ENCODE data around the gene CD151. TPM values are rescaled to one million over a fixed set of nuclear protein-coding genes. Genes with fewer than 3 reads are reported as not detected.

Gene CD151
- polyA plus RNA-seq, 1 donor (not counting 4 experiments of a cell fraction or from before 2014, with no cell fraction given) = 434 TPM

DNA sequence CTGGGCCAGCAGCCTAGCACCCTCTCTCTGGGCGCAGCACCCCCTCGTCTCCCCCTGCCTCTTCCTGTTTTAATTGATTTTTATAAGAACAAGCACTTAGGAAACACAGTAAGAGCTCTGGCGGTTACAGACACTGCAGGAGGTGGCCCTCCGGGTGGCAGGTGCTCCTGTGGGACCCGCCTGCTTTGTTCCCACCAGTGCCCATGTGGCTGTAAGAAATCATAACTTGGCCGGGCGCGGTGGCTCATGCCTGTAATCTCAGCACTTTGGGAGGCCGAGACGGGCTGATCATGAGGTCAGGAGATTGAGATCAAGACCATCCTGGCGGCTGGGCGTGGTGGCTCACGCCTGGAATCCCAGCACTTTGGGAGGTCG, 28.3 kb downstream of the CD151 start:
- no peaks in the 10 kb centered on the region for H3K9me1 ChIP-seq (ENCODE audit: control insufficient read depth, extremely low read depth, insufficient read depth, low read length)
- no peak for FAIRE-seq
- dilution Hi-C loops (cut with MboI; ENCODE audit: extremely low pct_ligation_motif_present, low sequenced_read_pairs) = no loop called here
- TF ChIP-seq, protein P1, sequence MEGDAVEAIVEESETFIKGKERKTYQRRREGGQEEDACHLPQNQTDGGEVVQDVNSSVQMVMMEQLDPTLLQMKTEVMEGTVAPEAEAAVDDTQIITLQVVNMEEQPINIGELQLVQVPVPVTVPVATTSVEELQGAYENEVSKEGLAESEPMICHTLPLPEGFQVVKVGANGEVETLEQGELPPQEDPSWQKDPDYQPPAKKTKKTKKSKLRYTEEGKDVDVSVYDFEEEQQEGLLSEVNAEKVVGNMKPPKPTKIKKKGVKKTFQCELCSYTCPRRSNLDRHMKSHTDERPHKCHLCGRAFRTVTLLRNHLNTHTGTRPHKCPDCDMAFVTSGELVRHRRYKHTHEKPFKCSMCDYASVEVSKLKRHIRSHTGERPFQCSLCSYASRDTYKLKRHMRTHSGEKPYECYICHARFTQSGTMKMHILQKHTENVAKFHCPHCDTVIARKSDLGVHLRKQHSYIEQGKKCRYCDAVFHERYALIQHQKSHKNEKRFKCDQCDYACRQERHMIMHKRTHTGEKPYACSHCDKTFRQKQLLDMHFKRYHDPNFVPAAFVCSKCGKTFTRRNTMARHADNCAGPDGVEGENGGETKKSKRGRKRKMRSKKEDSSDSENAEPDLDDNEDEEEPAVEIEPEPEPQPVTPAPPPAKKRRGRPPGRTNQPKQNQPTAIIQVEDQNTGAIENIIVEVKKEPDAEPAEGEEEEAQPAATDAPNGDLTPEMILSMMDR (optimal IDR thresholded peaks at IDR 0.05 in 1 of 3, IDR thresholded peaks at IDR 0.05 in 1 of 3, conservative IDR thresholded peaks at IDR 0.05 in 1 of 3; ENCODE audit: extremely low read depth in 1 of 3, insufficient read depth in 2 of 3, low read length in 3 of 3) = no peak
- no peak for TF ChIP-seq EZH2 (IDR thresholded peaks at IDR 0.05; ENCODE audit: low read length)
- H3K4me2 ChIP-seq (ENCODE audit: control insufficient read depth, extremely low read depth, insufficient read depth, low read depth, low read length) = no peak overlapping the region
- no peak overlapping the region for H3K9ac ChIP-seq (ENCODE audit: control insufficient read depth, extremely low read depth, insufficient read depth, low read length)
- no peaks in the 10 kb centered on the region for H3K9me3 ChIP-seq (ENCODE audit: control insufficient read depth, low read depth, low read length)
- no peak overlapping the region for H3K27ac ChIP-seq (ENCODE audit: control insufficient read depth, insufficient read depth, low read length)
- H2AFZ ChIP-seq (ENCODE audit: control insufficient read depth, low read length) = no peak overlapping the region
- H3K27me3 ChIP-seq (ENCODE audit: control insufficient read depth, extremely low read depth, insufficient read depth, low read length) = no peaks in the 10 kb centered on the region
- DNase-seq (ENCODE audit: low read depth, low spot score) = no peak
- no peaks in the 10 kb centered on the region for H3K79me2 ChIP-seq (ENCODE audit: control insufficient read depth, insufficient read depth, low read length)
- peaks cover 4% of the 10 kb centered on the region for H3K4me1 ChIP-seq (ENCODE audit: control insufficient read depth, extremely low read depth, insufficient read depth, low read length)
- peaks cover 6 to 10% of the 10 kb centered on the region in 2 experiments for H3K36me3 ChIP-seq (ENCODE audit: control insufficient read depth in 2 of 2, extremely low read depth in 1 of 2, insufficient read depth in 2 of 2, low read length in 2 of 2)
- no peak overlapping the region for H3K4me3 ChIP-seq (ENCODE audit: control insufficient read depth in 2 of 3, extremely low read depth in 1 of 3, insufficient read depth in 2 of 3, low read depth in 1 of 3, low read length in 3 of 3)
- peaks cover 8% of the 10 kb centered on the region for H4K20me1 ChIP-seq (ENCODE audit: control insufficient read depth, extremely low read depth, insufficient read depth, low read length)

DNA sequence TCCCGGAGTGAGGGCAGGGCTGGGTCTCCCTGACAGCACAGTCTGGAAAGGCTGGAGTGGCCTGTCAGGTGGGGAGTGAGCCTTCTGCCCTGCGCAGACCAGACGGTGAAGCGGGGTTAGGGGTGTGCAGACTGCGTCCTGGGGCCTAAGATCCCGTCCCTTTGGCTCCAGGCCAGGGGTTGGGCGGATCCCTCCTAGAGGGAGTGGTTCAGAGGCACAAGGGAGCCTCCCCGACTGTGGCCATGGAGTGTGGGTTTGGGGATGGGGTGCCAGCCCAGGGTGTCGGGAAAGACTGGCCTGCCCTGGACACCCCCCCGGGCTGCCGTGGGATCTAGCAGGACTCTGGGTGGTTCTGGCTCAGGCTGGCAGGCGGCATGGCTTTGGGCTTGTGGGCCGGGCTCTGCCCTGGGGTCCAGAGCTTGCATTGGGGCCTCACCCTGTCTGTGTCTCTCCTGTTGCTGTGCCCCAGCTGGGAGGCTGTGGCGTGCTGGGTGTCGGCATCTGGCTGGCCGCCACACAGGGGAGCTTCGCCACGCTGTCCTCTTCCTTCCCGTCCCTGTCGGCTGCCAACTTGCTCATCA, 29.4 kb downstream of the CD151 start:
- H3K27me3 ChIP-seq (ENCODE audit: control insufficient read depth, extremely low read depth, insufficient read depth, low read length) = no peaks in the 10 kb centered on the region
- H3K9ac ChIP-seq (ENCODE audit: control insufficient read depth, extremely low read depth, insufficient read depth, low read length) = no peak overlapping the region
- no peak overlapping the region for H3K4me3 ChIP-seq (ENCODE audit: control insufficient read depth in 2 of 3, extremely low read depth in 1 of 3, insufficient read depth in 2 of 3, low read depth in 1 of 3, low read length in 3 of 3)
- peaks cover under 1 to 15% of the 10 kb centered on the region in 2 experiments for H3K36me3 ChIP-seq (ENCODE audit: control insufficient read depth in 2 of 2, extremely low read depth in 1 of 2, insufficient read depth in 2 of 2, low read length in 2 of 2)
- H3K4me1 ChIP-seq (ENCODE audit: control insufficient read depth, extremely low read depth, insufficient read depth, low read length) = peaks cover 4% of the 10 kb centered on the region
- no peaks in the 10 kb centered on the region for H3K9me1 ChIP-seq (ENCODE audit: control insufficient read depth, extremely low read depth, insufficient read depth, low read length)
- H3K4me2 ChIP-seq (ENCODE audit: control insufficient read depth, extremely low read depth, insufficient read depth, low read depth, low read length) = no peak overlapping the region
- H3K79me2 ChIP-seq (ENCODE audit: control insufficient read depth, insufficient read depth, low read length) = no peaks in the 10 kb centered on the region
- FAIRE-seq (no peak), DNase-seq (ENCODE audit: low read depth, low spot score) (no peak)
- dilution Hi-C loops (cut with MboI; ENCODE audit: extremely low pct_ligation_motif_present, low sequenced_read_pairs) = no loop called here
- no peak overlapping the region for H3K27ac ChIP-seq (ENCODE audit: control insufficient read depth, insufficient read depth, low read length)
- H3K9me3 ChIP-seq (ENCODE audit: control insufficient read depth, low read depth, low read length) = no peaks in the 10 kb centered on the region
- no peak overlapping the region for H2AFZ ChIP-seq (ENCODE audit: control insufficient read depth, low read length)
- TF ChIP-seq, protein P1 (optimal IDR thresholded peaks at IDR 0.05 in 1 of 3, IDR thresholded peaks at IDR 0.05 in 1 of 3, conservative IDR thresholded peaks at IDR 0.05 in 1 of 3; ENCODE audit: extremely low read depth in 1 of 3, insufficient read depth in 2 of 3, low read length in 3 of 3) = no peak
- TF ChIP-seq EZH2 (IDR thresholded peaks at IDR 0.05; ENCODE audit: low read length) = no peak
- H4K20me1 ChIP-seq (ENCODE audit: control insufficient read depth, extremely low read depth, insufficient read depth, low read length) = peaks cover 9% of the 10 kb centered on the region
